TTC549 (cell line): ENCODE results near the gene ZNF580.

Experiments used
- FAIRE-seq: peaks from 2 replicates; lab custom pipeline; 2012; peaks lifted over from hg19 to GRCh38; lab: Jason Lieb, UNC

The ZNF580 gene

GRCh38 chr19:55640577-55641425, at the start of gene ZNF580:
TSS of gene ZNF580 (plus strand) at chr19:55641002. CDS start at chr19:55642509, 1,507 bp downstream.
- no peak for FAIRE-seq

GRCh38 chr19:55591555-55591954, 49.2 kb upstream of the ZNF580 start:
- no peak for FAIRE-seq

GRCh38 chr19:55592391-55593090, 48.3 kb upstream of the ZNF580 start:
- FAIRE-seq: no peak

- no peak for FAIRE-seq
These were observed 47.6 kb upstream of the ZNF580 start for GRCh38 chr19:55593096-55593772.

GRCh38 chr19:55594996-55595545, 45.7 kb upstream of the ZNF580 start:
- FAIRE-seq: no peak

- no peak for FAIRE-seq
These were observed 44.5 kb upstream of the ZNF580 start for GRCh38 chr19:55596304-55596703.

- FAIRE-seq: no peak
These were observed 43.3 kb upstream of the ZNF580 start for GRCh38 chr19:55597501-55597921.

GRCh38 chr19:55598034-55598433, 42.8 kb upstream of the ZNF580 start:
- FAIRE-seq: no peak

GRCh38 chr19:55598719-55599467, 41.9 kb upstream of the ZNF580 start:
- FAIRE-seq: peak; percentile 71

GRCh38 chr19:55599468-55599841, 41.3 kb upstream of the ZNF580 start, which contains the start of gene FIZ1:
TSS of gene FIZ1 (minus strand) at chr19:55599517. CDS start at chr19:55597865, 1,652 bp downstream.
- FAIRE-seq: peak; percentile 80

GRCh38 chr19:55599842-55600661, 40.8 kb upstream of the ZNF580 start, which contains the start of gene ZNF524:
TSS of gene ZNF524 (plus strand) at chr19:55600288. CDS start at chr19:55602113, 1,825 bp downstream.
- FAIRE-seq: no peak

GRCh38 chr19:55600662-55601028, 40.2 kb upstream of the ZNF580 start:
- FAIRE-seq: no peak

- FAIRE-seq: no peak
These were observed 39.7 kb upstream of the ZNF580 start for GRCh38 chr19:55601084-55601483.

- no peak for FAIRE-seq
These were observed 38.4 kb upstream of the ZNF580 start for GRCh38 chr19:55602104-55603001.

- FAIRE-seq: no peak
These were observed 37.7 kb upstream of the ZNF580 start for GRCh38 chr19:55603115-55603514.

- FAIRE-seq: no peak
These were observed 37.1 kb upstream of the ZNF580 start for GRCh38 chr19:55603581-55604292.

GRCh38 chr19:55605207-55605636, 35.6 kb upstream of the ZNF580 start:
- peak; percentile 52 for FAIRE-seq

- FAIRE-seq: no peak
These were observed 34.9 kb upstream of the ZNF580 start, which contains the start of gene ZNF865 for GRCh38 chr19:55605637-55606470. TSS of gene ZNF865 (plus strand) at chr19:55605647. CDS start at chr19:55613619, 7,972 bp downstream.
